Testis (tissue), 2 donors: Measurements from ENCODE around the gene EPDR1.

ENCODE experiments used
- CTCF ChIP-seq, 3 experiments: fragments of 450-650 bp in 2 of 3; fragments of 200-600 bp in 1 of 3; sonication (generic) in 1 of 3; IDR thresholded peaks; one replicate each; pipeline ENCODE4 v1.5.1; 2016 to 2019; ENCODE audit warnings: antibody characterized with exemption in 3 of 3, mild to moderate bottlenecking in 2 of 3, moderate library complexity in 1 of 3
- POLR2A ChIP-seq: fragments of 450-650 bp; IDR thresholded peaks from one replicate; pipeline ENCODE4 v1.6.1; 2017; ENCODE audit warnings: antibody characterized with exemption, mild to moderate bottlenecking, moderate library complexity

- TF ChIP-seq CTCF (IDR thresholded peaks at IDR 0.05) (no peak), POLR2A (no peak)
Measured at GRCh38 chr7:37894671-37895070, 25.8 kb upstream of the EPDR1 start.
